HuH-7.5 (cell line): ENCODE results near the gene PAX9.

Experiments
- DNase-seq: peaks from one replicate; pipeline ENCODE4 v3.0.0; 2011; ENCODE audit warnings: low spot score

The PAX9 gene

DNA sequence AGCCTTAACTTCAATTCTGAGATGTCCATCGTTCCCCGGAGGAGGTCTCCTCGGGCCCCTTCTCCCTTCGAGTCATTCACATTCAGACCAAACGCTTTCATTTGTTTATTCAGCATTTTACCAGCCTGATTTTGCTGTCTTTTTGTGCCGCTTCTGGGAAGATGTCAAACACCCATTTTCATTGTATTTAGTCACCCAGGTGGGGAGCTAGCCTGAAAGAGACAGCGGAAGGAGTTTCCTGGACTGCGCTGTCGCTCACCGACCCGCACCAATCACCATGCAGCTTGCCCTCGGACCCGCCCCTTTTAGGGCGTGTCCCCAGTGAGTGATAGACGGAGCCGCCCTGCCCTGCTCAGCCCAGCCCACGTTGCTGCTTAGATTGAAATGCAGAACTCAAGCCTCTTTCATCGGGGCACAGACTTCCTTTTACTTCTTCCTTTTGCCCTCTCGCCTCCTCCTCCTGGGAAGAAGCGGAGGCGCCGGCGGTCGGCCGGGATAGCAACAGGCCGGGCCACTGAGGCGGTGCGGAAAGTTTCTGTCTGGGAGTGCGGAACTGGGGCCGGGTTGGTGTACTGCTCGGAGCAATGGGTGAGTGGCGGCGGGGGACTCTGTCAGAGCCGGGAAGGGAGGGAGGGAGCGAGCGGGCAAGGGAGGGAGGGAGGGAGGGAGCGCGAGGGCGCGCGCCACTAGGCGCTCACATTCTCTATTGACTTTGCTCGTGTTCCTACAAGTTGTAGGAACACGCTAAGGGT is at the start of gene PAX9:
Gene PAX9 (plus strand): TSS at position 355 of the 752 bp plus-strand sequence. CDS start 230 bp downstream, at position 585.
- peak; percentile 85 for DNase-seq

GRCh38 chr14:36617824-36618223 is 43.8 kb upstream of the PAX9 start:
- no peak for DNase-seq

DNA sequence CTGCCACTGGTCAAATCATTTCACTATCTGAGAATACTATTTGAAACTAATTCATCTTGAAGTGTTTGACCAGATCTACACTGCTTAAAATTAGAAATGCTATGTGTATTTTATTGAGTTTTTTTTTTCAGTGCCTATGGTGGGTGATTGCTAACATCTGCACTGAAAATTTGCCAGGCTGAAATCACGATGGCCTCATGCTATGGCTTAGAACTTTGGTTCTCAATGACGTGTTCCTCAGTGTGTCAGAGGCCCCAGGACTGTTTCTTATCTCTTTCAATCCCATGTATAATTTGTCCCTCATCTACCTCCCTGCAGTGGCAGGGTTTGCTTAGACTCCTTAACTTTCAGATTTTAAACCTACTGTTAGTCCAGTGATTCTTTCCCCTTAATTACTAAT is 43.0 kb upstream of the PAX9 start:
- DNase-seq = no peak

GRCh38 chr14:36619131-36619530 is 42.5 kb upstream of the PAX9 start:
- no peak for DNase-seq

DNA sequence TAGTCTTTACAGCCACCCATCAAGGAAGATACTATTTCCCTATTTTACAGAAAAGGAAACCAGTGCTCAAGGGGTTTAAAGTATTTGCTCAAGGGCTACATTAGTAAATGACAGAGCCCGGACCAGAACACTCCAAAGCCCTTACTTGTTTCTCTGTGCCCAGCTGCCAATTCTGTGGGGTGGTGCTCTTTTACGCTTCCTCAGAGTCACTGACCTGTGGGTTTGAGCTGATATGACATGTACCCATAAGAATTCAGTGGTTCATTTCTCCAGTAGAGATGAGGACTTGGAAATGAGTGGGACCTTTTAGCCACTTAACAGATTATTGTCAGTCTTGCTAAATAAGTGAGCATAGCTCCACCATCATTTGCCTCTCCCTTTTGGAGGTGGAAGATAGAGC is 41.8 kb upstream of the PAX9 start:
- DNase-seq = no peak

DNA sequence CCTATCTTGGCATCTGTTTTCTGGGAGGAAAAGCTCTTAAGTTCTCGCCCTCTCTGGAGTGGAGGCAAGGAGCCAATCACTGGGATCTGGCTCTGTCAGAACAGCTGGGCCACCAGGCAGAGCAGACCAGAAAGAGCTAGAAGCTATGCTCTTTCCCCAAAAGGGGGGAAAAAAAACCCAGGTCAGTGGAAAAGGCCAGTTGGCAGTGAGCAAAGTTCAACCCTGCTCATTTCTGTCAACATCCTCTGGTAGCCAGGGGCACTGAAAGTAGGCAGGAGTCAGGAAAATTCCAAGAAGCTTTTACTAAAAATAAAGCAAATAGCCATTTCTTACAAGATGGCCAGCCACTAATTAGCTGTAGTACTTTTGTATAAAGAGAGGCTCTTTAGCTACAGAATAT is 36.6 kb upstream of the PAX9 start:
- DNase-seq = no peak

DNA sequence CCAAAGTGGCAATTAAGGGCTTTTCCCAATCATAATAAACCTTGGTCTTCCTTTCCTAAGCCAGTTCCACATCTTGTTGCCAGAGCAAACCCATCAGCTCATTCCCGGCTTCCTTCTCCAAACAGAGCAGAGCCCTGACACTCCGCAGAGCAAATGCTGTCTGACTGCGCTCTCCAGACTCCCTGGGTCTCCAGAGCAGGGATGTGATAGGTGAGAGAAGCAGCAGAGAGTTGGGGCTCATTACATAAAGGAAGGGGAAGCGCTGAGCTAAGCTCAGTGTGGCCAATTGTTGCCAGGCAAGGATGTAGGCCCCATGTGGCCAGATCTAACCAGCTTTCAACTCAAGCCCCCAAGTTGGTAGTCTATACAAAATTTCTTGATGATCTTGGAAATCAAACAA is 36.2 kb upstream of the PAX9 start:
- DNase-seq = no peak

GRCh38 chr14:36626151-36626550 is 35.5 kb upstream of the PAX9 start:
- DNase-seq = no peak

DNA sequence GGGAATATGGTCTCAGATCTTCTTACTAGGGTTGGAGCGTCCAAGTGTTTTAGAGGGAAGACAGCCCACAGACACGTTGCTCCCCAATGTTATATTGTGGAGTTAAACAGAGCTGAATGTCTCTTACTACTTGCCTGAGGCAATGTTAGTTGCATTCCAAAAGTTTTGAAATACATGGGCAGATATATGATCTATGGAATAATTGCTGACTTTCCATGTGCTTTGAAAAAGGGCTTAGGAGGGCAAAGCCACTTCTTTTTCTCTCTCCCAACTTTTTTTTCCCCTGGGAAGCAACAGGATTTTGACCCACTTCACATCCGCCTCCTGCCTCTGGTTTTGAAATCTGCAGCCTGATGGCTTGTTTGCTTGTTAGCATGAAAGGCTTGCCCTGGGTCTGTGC is 33.7 kb upstream of the PAX9 start:
- no peak for DNase-seq

DNA sequence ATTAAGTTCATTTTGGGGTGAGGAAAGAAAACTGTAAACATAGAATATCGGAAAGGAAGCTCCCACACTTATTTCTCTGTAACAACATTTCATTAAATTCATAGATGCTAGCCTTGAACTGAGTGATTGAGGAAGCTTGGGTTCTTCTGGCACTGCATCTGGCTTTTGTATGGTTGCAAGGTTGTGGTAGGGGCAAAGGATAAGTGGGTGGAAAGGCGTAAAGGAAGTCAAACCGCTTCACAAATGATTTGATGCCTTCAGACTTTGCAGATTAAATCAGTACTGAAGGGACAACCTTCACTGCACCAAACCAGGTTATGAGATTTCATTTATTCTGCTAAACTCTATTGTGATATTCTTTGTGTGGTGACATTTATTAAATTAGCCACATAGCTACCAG is 28.1 kb upstream of the PAX9 start:
- DNase-seq = no peak

- no peak for DNase-seq
Observed at GRCh38 chr14:36646664-36647416, 14.8 kb upstream of the PAX9 start.

- no peak for DNase-seq
Observed at GRCh38 chr14:36647417-36647823, 14.2 kb upstream of the PAX9 start.

GRCh38 chr14:36647824-36648753 is 13.6 kb upstream of the PAX9 start:
- peak; percentile 62 for DNase-seq

DNA sequence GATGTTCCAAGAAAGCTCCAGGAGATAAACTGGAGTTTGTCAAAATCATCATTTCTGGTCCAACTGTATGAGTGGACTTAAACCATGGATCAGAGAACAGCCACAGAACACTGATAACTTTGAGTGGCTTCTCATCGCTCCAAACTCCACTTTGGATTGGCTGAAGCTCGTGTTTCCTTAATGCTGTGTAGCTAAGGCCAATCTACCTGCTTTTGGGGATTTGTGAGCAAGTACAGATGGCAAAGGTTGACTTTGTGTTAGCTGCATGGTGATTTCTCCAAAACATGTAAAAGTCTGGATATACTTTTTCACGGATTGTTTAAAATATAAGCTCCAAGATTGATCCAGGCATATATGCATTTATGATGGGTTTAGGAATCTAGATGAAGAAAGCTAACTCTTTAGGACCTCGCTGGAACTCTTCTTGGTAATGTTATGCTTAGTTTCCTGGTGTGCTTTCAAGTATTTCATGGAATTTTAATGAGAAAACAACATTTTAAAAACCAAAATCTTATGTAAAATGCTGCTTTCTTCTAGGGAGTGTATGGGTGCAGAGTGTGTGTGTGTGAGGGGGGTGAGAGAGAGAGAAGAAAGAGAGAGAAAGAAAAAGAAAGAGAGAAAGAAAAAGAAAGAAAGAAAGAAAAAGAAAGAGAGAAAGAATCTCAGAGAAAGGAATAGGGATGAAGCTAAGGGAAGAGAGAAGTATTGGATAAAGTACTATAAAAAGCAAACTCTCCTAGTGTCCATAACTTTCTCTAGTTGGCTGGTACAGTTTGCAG is 11.6 kb upstream of the PAX9 start:
- no peak for DNase-seq

DNA sequence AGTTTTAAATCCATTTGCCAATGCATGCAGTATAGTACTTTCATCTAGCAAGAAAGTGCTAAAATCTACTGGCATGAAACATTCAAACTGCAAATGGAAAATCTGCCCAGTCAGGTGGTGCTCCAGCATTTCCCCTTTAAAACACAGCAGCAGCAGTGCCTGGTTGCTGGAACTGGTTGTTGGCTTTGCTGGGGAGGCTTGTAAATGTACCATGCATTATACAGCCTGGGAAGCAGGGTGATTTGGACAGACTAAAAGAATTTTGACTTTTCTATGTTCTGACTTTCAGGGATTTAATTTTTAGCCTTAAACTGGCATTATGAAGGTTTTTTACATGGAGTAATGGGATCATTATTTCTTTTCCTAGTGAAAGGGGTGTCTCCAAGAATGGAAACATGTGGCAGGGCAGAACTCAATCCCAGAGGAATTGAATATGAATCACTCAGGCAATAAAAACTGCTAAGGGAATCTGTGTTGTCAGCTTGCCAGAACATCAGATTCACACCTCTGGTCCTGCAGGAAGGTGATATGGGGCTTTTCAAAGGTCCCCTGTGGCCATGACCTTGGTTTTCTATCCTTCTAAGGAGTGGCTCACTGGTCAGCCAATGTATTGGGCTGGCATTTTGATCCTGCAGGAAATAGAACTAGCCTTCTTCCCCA is 9.0 kb upstream of the PAX9 start:
- no peak for DNase-seq

GRCh38 chr14:36653413-36653812 is 8.2 kb upstream of the PAX9 start:
- no peak for DNase-seq

- DNase-seq = no peak
Observed at GRCh38 chr14:36653962-36654793, 7.5 kb upstream of the PAX9 start.

GRCh38 chr14:36654794-36655381 is 6.8 kb upstream of the PAX9 start:
- no peak for DNase-seq

DNA sequence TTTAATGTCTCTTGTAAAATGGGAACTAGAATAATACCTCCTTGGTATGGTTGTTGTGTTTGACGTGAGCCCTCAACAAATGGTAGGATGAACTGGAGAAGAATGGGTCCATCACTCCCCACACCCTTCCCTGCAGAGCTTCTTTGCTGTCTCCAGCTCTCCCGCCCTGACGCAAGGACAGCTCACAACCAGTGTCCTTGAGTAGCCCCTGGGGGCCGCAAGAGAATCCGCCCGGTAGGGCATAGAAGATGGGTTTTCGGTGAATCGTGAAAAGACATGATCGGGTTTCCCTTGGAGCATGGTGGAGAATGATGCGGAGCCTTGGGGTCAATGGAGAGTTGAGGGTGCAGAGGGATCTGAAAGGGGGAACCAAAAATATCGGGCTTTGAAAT is 6.1 kb upstream of the PAX9 start:
- no peak for DNase-seq
